Suprapubic skin (tissue), 4 donors: ENCODE results near the gene RAB40B. TPM values are rescaled to one million over a fixed set of nuclear protein-coding genes. Genes with fewer than 3 reads are reported as not detected.

Experiments used
- total RNA-seq, 4 donors: library from RNA; depleted of rRNA; stranded (reverse); fragments of >200 nt; gene quantifications; one replicate each; pipeline ENCODE4 v1.1.0, GENCODE V29; 2016

The RAB40B gene
- total RNA-seq, 4 donors from 2014 or later: 15.9 to 24.3 (median 21.6) TPM

Other genes with a start within 250 kb of the RAB40B start
- gene CYBC1, start 247.9 kb downstream of the RAB40B start, total RNA-seq: 10 to 100 TPM; 36.4 to 53.1 (median 45.6) TPM
- 100 to 1,000 TPM in 1 of 4 donors, 10 to 100 TPM in 3; 37.6 to 105 (median 44.7) TPM for gene NARF, start 240.0 kb downstream of the RAB40B start, total RNA-seq
- gene FOXK2, start 179.0 kb downstream of the RAB40B start, total RNA-seq: 10 to 100 TPM; 62.7 to 94.5 (median 78.4) TPM
- 10 to 100 TPM; 70.1 to 96.8 (median 90.0) TPM for gene WDR45B, start 50.3 kb downstream of the RAB40B start, total RNA-seq
- 10 to 100 TPM; 15.9 to 26.6 (median 21.4) TPM for gene FN3KRP, start 18.0 kb upstream of the RAB40B start, total RNA-seq
- gene FN3K, start 36.9 kb upstream of the RAB40B start, total RNA-seq: 10 to 100 TPM in 1 of 4 donors, 1 to 10 TPM in 3; 2.0 to 19.2 (median 4.2) TPM
- gene TBCD, start 53.4 kb upstream of the RAB40B start, total RNA-seq: 100 to 1,000 TPM in 1 of 4 donors, 10 to 100 TPM in 3; 49.7 to 119 (median 71.5) TPM
- gene ZNF750, start 141.3 kb upstream of the RAB40B start, total RNA-seq: 100 to 1,000 TPM; 117 to 353 (median 233) TPM